ENCODE data around the gene ZFC3H1.

DNA sequence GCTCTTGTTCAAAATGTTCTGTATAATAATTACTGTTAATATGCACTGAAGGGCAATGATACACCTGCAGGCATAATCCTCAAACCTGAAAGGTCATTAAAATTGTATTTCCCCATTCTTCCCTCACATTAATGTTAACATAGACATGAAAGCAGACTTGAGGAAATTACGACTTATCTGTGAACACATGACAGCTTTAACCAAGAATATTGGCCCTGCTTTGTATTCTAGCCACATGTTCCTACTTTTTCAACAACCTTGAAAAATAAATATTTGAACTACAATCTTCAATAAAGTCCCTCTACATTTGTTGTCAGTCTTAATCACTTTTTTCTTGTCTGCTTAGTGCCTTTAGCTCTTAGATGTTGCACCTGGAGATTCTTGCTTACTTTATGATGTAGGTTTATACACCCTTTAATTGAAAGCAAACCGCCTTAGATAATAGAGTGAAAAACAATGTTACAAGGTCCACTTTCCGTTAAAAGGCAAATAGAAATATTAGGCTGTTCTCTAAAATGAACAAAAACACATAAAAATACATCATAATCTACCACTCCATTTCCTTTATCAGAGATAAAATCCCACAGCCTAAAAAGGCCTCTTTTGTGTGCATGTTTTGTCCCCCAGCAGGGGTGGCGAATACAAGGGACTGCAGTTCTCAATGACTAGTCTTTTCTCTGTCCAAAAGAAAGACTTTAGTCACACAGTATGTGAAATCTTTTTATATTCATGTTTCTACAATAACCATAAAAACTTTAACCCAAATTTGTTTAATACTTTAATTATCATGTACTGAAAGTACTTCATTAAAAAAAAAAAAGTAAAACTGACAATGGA, 55.9 kb downstream of the ZFC3H1 start:
- TF ChIP-seq POLR2A (IDR thresholded peaks at IDR 0.05), result no peak
- TF ChIP-seq, protein P1, sequence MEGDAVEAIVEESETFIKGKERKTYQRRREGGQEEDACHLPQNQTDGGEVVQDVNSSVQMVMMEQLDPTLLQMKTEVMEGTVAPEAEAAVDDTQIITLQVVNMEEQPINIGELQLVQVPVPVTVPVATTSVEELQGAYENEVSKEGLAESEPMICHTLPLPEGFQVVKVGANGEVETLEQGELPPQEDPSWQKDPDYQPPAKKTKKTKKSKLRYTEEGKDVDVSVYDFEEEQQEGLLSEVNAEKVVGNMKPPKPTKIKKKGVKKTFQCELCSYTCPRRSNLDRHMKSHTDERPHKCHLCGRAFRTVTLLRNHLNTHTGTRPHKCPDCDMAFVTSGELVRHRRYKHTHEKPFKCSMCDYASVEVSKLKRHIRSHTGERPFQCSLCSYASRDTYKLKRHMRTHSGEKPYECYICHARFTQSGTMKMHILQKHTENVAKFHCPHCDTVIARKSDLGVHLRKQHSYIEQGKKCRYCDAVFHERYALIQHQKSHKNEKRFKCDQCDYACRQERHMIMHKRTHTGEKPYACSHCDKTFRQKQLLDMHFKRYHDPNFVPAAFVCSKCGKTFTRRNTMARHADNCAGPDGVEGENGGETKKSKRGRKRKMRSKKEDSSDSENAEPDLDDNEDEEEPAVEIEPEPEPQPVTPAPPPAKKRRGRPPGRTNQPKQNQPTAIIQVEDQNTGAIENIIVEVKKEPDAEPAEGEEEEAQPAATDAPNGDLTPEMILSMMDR (IDR thresholded peaks at IDR 0.05), result no peak

Data from lower leg skin (tissue), 3 donors.